ENCODE data around the gene ESX1. TPM values are rescaled to one million over a fixed set of nuclear protein-coding genes. Genes with fewer than 3 reads are reported as not detected.

ESX1 gene
- total and polyA plus RNA-seq, 4 donors = not detected

- 46% methylated on average over 4 of the region's 4 CpGs for WGBS
- peaks cover 0 to 5% (median 0%) of the 10 kb centered on the region in 4 donors for H3K27me3 ChIP-seq (ENCODE audit: control insufficient read depth in 4 of 4, insufficient read depth in 4 of 4, low read length in 3 of 4)
- DNase-seq (ENCODE audit: low spot score) = no peak
- TF ChIP-seq FOXA2 (IDR thresholded peaks at IDR 0.05) = no peak
- no peak overlapping the region for H3K9ac ChIP-seq (ENCODE audit: low read depth in 1 of 2, low read length in 2 of 2)
- no peaks in the 10 kb centered on the region for H3K36me3 ChIP-seq (ENCODE audit: control insufficient read depth in 4 of 4, insufficient read depth in 3 of 4, low read depth in 1 of 4, low read length in 3 of 4)
- no peak overlapping the region for H3K27ac ChIP-seq (ENCODE audit: low read depth in 1 of 2, low read length in 2 of 2)
- H3K4me3 ChIP-seq (ENCODE audit: low read depth in 1 of 3, low read length in 3 of 3) = no peak overlapping the region
- H3K9me3 ChIP-seq (ENCODE audit: control insufficient read depth in 4 of 4, low read length in 3 of 4) = no peaks in the 10 kb centered on the region
- no peaks in the 10 kb centered on the region for H3K4me1 ChIP-seq (ENCODE audit: control insufficient read depth in 4 of 4, insufficient read depth in 4 of 4, low read length in 3 of 4)
Observed at GRCh38 chrX:104288961-104289360, 34.2 kb upstream of the ESX1 start.

DNA sequence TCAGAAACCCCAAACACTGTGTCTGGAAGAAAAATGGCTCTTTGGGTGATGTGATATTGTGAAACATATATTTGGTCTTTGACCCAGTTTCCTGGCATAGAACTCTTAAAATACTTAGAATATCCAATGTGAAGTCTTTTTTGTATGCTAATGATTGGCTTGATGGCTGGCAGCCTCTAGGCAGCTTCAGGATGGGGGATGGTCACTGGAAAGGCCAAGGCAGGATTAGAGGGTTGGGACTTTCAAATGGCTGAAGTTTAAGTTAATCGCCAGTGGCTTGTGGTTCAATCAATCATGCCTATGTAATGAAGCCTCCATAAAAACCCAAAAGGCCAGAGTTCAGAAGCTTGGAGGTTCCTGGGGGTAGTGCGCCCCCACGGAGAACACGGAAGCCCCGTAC lies 33.5 kb upstream of the ESX1 start:
- Histone ChIP-seq H3K36me3 (ENCODE audit: control insufficient read depth in 4 of 4, insufficient read depth in 3 of 4, low read depth in 1 of 4, low read length in 3 of 4) (no peaks in the 10 kb centered on the region), H3K27ac (ENCODE audit: low read depth in 1 of 2, low read length in 2 of 2) (no peak overlapping the region), H3K27me3 (ENCODE audit: control insufficient read depth in 4 of 4, insufficient read depth in 4 of 4, low read length in 3 of 4) (peaks cover 0 to 5% (median 0%) of the 10 kb centered on the region in 4 donors), H3K4me1 (ENCODE audit: control insufficient read depth in 4 of 4, insufficient read depth in 4 of 4, low read length in 3 of 4) (no peaks in the 10 kb centered on the region), H3K9ac (ENCODE audit: low read depth in 1 of 2, low read length in 2 of 2) (no peak overlapping the region), H3K9me3 (ENCODE audit: control insufficient read depth in 4 of 4, low read length in 3 of 4) (no peaks in the 10 kb centered on the region), H3K4me3 (ENCODE audit: low read depth in 1 of 3, low read length in 3 of 3) (no peak overlapping the region)
- TF ChIP-seq FOXA2 (IDR thresholded peaks at IDR 0.05) = no peak
- no peak for TF ChIP-seq NR2F2 (IDR thresholded peaks at IDR 0.05)
- no peak for TF ChIP-seq HNF4G (IDR thresholded peaks at IDR 0.05)
- no peak for TF ChIP-seq RXRA (IDR thresholded peaks at IDR 0.05)
- no peak for DNase-seq (ENCODE audit: low spot score)
- 47% methylated on average over 5 of the region's 5 CpGs for WGBS

DNA sequence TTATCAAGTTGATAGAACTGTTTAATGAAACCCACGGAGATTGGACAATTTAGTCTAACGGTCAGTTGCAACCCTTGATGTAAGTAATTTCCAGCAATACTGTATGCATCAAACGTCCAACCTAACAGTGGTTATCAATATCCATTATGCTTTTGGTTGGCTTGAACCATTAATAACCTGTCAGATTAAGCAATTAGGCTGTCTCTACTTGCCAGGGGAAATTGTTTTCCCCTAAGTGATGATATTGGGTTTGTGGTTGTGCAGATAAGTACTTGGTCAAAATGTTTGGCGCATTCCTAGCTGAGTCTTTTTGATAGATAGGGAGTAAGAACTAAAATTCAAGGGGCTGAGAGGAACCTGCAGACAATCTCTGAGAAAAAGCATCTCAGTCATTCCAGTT lies 30.5 kb upstream of the ESX1 start:
- Histone ChIP-seq H3K4me1 (ENCODE audit: control insufficient read depth in 4 of 4, insufficient read depth in 4 of 4, low read length in 3 of 4) (no peaks in the 10 kb centered on the region), H3K36me3 (ENCODE audit: control insufficient read depth in 4 of 4, insufficient read depth in 3 of 4, low read depth in 1 of 4, low read length in 3 of 4) (no peaks in the 10 kb centered on the region), H3K9me3 (ENCODE audit: control insufficient read depth in 4 of 4, low read length in 3 of 4) (no peaks in the 10 kb centered on the region), H3K4me3 (ENCODE audit: low read depth in 1 of 3, low read length in 3 of 3) (no peak overlapping the region), H3K9ac (ENCODE audit: low read depth in 1 of 2, low read length in 2 of 2) (no peak overlapping the region), H3K27me3 (ENCODE audit: control insufficient read depth in 4 of 4, insufficient read depth in 4 of 4, low read length in 3 of 4) (peaks cover 0 to 5% (median 0%) of the 10 kb centered on the region in 4 donors), H3K27ac (ENCODE audit: low read depth in 1 of 2, low read length in 2 of 2) (no peak overlapping the region)
- no peak for DNase-seq (ENCODE audit: low spot score)
- TF ChIP-seq GABPA (IDR thresholded peaks at IDR 0.05 in 1 of 2, conservative IDR thresholded peaks at IDR 0.05 in 1 of 2) (no peak), EGR1 (IDR thresholded peaks at IDR 0.05; ENCODE audit: low read depth in 2 of 2) (no peak), RAD21 (IDR thresholded peaks at IDR 0.05) (no peak), HNF4A (conservative IDR thresholded peaks at IDR 0.05) (no peak), HNF4G (IDR thresholded peaks at IDR 0.05) (no peak), FOXA2 (IDR thresholded peaks at IDR 0.05) (no peak), FOXA1 (IDR thresholded peaks at IDR 0.05) (no peak), CTCF (IDR thresholded peaks at IDR 0.05; ENCODE audit: low read depth, low read length, missing input control) (no peak), RXRA (IDR thresholded peaks at IDR 0.05) (no peak), JUND (IDR thresholded peaks at IDR 0.05) (no peak), YY1 (IDR thresholded peaks at IDR 0.05) (no peak)
- TF ChIP-seq, protein P1, sequence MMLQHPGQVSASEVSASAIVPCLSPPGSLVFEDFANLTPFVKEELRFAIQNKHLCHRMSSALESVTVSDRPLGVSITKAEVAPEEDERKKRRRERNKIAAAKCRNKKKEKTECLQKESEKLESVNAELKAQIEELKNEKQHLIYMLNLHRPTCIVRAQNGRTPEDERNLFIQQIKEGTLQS (IDR thresholded peaks at IDR 0.05) = no peak
- TF ChIP-seq, protein P2, sequence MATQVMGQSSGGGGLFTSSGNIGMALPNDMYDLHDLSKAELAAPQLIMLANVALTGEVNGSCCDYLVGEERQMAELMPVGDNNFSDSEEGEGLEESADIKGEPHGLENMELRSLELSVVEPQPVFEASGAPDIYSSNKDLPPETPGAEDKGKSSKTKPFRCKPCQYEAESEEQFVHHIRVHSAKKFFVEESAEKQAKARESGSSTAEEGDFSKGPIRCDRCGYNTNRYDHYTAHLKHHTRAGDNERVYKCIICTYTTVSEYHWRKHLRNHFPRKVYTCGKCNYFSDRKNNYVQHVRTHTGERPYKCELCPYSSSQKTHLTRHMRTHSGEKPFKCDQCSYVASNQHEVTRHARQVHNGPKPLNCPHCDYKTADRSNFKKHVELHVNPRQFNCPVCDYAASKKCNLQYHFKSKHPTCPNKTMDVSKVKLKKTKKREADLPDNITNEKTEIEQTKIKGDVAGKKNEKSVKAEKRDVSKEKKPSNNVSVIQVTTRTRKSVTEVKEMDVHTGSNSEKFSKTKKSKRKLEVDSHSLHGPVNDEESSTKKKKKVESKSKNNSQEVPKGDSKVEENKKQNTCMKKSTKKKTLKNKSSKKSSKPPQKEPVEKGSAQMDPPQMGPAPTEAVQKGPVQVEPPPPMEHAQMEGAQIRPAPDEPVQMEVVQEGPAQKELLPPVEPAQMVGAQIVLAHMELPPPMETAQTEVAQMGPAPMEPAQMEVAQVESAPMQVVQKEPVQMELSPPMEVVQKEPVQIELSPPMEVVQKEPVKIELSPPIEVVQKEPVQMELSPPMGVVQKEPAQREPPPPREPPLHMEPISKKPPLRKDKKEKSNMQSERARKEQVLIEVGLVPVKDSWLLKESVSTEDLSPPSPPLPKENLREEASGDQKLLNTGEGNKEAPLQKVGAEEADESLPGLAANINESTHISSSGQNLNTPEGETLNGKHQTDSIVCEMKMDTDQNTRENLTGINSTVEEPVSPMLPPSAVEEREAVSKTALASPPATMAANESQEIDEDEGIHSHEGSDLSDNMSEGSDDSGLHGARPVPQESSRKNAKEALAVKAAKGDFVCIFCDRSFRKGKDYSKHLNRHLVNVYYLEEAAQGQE (IDR thresholded peaks at IDR 0.05) = no peak
- WGBS = 84% methylated on average over 4 of the region's 4 CpGs
